Activated CD8-positive, alpha-beta memory T cell treated with anti-CD3 and anti-CD28 coated beads for 24 hours (primary cell): ENCODE measurements around the gene SCGB3A2.

Experiments used
- DNase-seq: peaks from one replicate; pipeline ENCODE4 v3.0.0-alpha.2; 2020

The SCGB3A2 gene

GRCh38 chr5:147911427-147911826, 32.9 kb downstream of the SCGB3A2 start:
- DNase-seq, result no peak

GRCh38 chr5:147912011-147912410, 33.5 kb downstream of the SCGB3A2 start:
- no peak for DNase-seq

- DNase-seq, result no peak
Observed at GRCh38 chr5:147913786-147914185, 35.3 kb downstream of the SCGB3A2 start.

DNA sequence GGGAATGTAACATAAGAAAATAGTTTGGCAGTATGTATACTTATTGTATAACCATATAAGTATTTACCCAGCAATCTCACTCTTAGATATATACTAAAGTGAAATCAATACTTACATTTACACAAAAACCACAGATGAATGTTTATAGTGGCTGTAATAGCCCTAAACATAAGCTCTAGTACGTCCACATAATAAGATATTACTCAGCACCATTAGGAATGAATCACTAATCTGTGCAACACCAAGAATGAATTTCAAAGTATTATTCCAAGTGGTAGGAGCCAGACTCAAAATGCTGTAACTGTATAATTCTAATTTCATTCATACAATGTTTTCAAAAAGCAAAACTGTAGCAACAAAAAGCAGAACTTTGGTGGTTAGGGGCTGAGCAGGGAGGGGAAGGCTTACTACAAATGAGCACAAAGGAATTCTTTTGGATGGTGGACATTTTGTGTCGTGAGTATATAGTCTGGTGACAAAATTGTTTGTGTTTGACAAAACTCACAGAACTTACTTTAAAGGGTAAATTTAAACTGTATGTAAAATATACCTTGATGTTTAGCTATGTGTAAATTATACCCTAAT, 39.7 kb downstream of the SCGB3A2 start:
- DNase-seq, result no peak

- no peak for DNase-seq
Observed at GRCh38 chr5:147918899-147919298, 40.4 kb downstream of the SCGB3A2 start.

- DNase-seq, result no peak
Observed at GRCh38 chr5:147920420-147921030, 42.0 kb downstream of the SCGB3A2 start.

DNA sequence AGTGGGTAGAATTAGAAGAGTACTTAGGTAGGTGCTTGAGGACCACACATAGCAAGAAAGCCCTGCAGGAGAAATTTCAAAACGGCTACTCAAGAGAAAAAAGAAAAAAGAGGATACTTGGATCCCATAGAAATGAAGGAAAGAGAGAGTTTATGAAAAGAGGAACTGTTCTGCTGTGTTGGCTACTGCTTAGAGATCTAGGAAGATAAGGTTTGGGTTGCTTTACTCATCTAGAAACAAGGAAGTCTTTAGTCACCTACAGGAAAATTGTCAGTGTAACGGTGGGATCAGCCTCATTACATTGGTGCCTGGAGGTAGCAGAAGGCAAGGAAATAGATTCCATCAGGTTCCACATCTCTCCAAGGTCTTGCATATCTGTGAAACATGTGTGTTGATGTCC, 42.6 kb downstream of the SCGB3A2 start:
- no peak for DNase-seq

DNA sequence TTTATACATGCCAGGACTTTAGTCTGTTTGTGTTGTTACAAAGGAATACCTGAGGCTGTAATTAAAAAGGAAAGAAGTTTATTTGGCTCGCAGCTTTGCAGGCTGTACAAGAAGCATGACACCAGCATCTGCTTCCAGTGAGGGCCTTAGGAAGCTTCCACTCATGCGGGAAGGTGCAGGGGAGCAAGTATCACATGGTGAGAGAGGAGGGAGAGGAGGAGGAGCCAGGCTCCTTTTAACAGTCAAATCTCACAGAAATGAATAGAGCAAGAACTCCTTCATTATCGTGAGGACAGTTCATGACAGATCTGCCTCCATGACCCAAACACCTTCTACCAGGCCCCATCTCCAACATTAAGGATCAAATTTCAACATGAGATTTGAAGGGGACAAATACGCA, 46.5 kb downstream of the SCGB3A2 start:
- DNase-seq, result no peak

GRCh38 chr5:147927901-147928300, 49.4 kb downstream of the SCGB3A2 start:
- no peak for DNase-seq

- no peak for DNase-seq
Observed at GRCh38 chr5:147930769-147931168, 52.3 kb downstream of the SCGB3A2 start.
